ENCODE measurements around the gene HSD3B7.
A peak's percentile ranks its signal among the peaks of the same experiment; 100 is the strongest.

Gene HSD3B7

GRCh38 chr16:30985401-30986128 lies 558 bp downstream of the HSD3B7 start:
- TF ChIP-seq ZBTB48 (tag by site-specific recombination; IDR thresholded peaks at IDR 0.05) = peak; percentile 57
- TF ChIP-seq SCRT2 (tag by site-specific recombination; IDR thresholded peaks at IDR 0.05) = peak; percentile 100
- peak; percentile 100 for TF ChIP-seq SCRT1 (tag by site-specific recombination; IDR thresholded peaks at IDR 0.05; ENCODE audit: borderline replicate concordance)
- TF ChIP-seq ZNF341 (tag by site-specific recombination; IDR thresholded peaks at IDR 0.05; ENCODE audit: low read depth) = peak; percentile 33
- no peak for TF ChIP-seq ZNF121 (tag by site-specific recombination; IDR thresholded peaks at IDR 0.05)
- no peak for TF ChIP-seq PRDM6 (tag by site-specific recombination; IDR thresholded peaks at IDR 0.05)
- TF ChIP-seq ZNF513 (tag by site-specific recombination; IDR thresholded peaks at IDR 0.05) = no peak
- TF ChIP-seq ZBTB44 (tag by site-specific recombination; IDR thresholded peaks at IDR 0.05) = no peak
- TF ChIP-seq ZNF843 (tag by site-specific recombination; IDR thresholded peaks at IDR 0.05) = no peak
- TF ChIP-seq ZNF658 (tag by site-specific recombination; IDR thresholded peaks at IDR 0.05) = no peak
- Histone ChIP-seq H3K4me3 (ENCODE audit: low read depth, low read length) (no peak overlapping the region), H3K4me1 (ENCODE audit: control insufficient read depth, insufficient read depth, low read length) (no peaks in the 10 kb centered on the region), H3K9me3 (ENCODE audit: control insufficient read depth, insufficient read depth, low read depth, low read length) (no peaks in the 10 kb centered on the region), H3K27ac (ENCODE audit: extremely low read depth, low read depth, low read length) (no peak overlapping the region), H3K36me3 (ENCODE audit: control insufficient read depth in 2 of 2, insufficient read depth in 1 of 2, low read length in 2 of 2) (peaks cover 0 to 66% of the 10 kb centered on the region in 2 experiments; a peak in 2 of 3 replicates)
- ChIA-PET CTCF (interaction anchor here (0.6 to 4.2 kb wide), 49 partner anchors 9 to 1182 kb away, joined by 3 to 25 read pairs (median 4); partner anchors contain the start of genes ARMC5, KAT8, MVP and ZNF646), POLR2A (interaction anchor here (0.9 to 2.9 kb wide), 8 partner anchors 12 to 195 kb away, joined by 3 to 13 read pairs (median 4); partner anchors contain the start of genes FUS, ZNF646 and ZNF668)

GRCh38 chr16:30986129-30986991 lies 1.4 kb downstream of the HSD3B7 start:
- Histone ChIP-seq H3K4me1 (ENCODE audit: control insufficient read depth, insufficient read depth, low read length) (no peaks in the 10 kb centered on the region), H3K9me3 (ENCODE audit: control insufficient read depth, insufficient read depth, low read depth, low read length) (no peaks in the 10 kb centered on the region), H3K4me3 (ENCODE audit: low read depth, low read length) (no peak overlapping the region), H3K36me3 (ENCODE audit: control insufficient read depth in 2 of 2, insufficient read depth in 1 of 2, low read length in 2 of 2) (peaks cover 0 to 58% of the 10 kb centered on the region in 2 experiments; a peak in 2 of 3 replicates), H3K27ac (ENCODE audit: extremely low read depth, low read depth, low read length) (no peak overlapping the region)
- CTCF ChIA-PET = interaction anchor here (0.6 to 3.1 kb wide), 27 partner anchors 8 to 1183 kb away, joined by 3 to 23 read pairs (median 4); partner anchors contain the start of genes ZNF646, ZNF668 and ZNF843
- TF ChIP-seq ZNF560 (tag by site-specific recombination; IDR thresholded peaks at IDR 0.05; ENCODE audit: borderline replicate concordance) (no peak), KLF1 (tag by site-specific recombination; IDR thresholded peaks at IDR 0.05) (no peak), BCL11B (tag by site-specific recombination; IDR thresholded peaks at IDR 0.05; ENCODE audit: low read depth) (no peak), ZNF521 (tag by site-specific recombination; IDR thresholded peaks at IDR 0.05) (no peak), ZNF704 (tag by site-specific recombination; IDR thresholded peaks at IDR 0.05) (no peak)
- POLR2A ChIA-PET = interaction anchor here (1.3 kb wide), 1 partner anchor 11 kb away, joined by 5 read pairs; no protein-coding TSS in a partner anchor
